Cortex of kidney (tissue), 1 donor: ENCODE results near the gene ACP5.
"Not testable (repeated sequence)": the region's sequence is repeated elsewhere in the genome, so short reads cannot be mapped to it uniquely, and the experiment has no call there.

Experiments used
- DNase-seq: peaks from one replicate; lab custom pipeline; 2025; lab: John Stamatoyannopoulos, UW

The ACP5 gene

DNA sequence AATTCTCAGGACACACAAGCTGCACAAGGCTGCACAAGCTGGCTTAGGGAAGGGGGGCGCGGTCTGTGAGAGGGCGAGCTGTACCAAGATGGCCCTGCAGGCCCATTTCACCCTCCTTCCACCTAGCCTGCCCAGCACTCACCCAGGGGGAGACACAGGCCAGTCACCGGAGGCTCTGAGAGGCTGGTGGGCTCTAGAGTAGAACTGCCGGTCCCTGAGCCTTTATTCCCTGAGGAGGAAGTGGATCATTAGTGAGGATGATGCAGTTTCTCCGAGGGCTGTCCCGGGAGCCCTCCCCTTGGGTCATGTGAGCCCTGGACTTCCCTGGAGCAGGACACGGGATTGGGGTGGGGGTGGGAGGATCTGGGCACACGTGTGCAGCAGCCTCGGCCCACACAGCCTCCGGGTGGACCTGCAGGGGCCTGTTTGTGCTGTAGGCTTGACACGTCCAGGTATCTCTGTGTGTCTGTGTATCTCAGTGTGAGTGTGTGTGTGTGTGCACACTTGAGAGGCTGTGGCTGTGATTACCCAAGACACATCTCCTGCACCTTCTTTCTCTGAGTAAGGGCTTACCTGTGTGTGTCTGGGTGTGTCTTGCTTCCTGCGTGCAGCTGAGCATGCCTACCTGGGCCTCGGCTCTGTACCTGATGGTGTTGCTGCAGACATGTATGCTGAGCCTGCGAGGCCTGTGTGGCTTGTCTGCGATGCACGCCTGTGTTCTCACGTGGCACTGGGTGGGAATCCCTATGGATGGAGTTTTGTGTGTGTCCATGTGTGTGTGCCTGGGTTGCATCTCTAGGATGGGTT is at the start of gene ACP5:
Gene ACP5 (minus strand): TSS at position 195 of the 807 bp plus-strand sequence. CDS start 328 bp downstream, outside the sequence.
- DNase-seq = no peak

DNA sequence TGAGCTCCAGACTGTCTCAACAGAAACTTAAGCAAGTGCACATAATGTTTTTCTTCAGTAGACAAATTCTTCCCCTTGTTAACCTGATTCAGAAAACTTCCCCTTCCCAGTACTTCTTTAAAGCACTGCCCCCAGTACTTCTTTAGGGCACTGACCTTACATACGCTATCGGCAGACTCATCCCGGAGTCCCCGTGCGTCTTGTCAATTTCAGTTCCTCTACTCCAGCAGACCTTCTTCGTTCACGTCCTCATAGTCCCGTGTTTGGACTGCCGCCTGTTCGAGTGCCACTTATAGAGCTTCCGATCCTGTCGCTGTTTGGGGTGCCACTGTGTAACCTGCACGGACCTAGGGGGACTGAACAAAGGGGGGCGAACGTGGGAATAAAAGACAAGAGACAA is 48.8 kb upstream of the ACP5 start:
- no peak for DNase-seq

DNA sequence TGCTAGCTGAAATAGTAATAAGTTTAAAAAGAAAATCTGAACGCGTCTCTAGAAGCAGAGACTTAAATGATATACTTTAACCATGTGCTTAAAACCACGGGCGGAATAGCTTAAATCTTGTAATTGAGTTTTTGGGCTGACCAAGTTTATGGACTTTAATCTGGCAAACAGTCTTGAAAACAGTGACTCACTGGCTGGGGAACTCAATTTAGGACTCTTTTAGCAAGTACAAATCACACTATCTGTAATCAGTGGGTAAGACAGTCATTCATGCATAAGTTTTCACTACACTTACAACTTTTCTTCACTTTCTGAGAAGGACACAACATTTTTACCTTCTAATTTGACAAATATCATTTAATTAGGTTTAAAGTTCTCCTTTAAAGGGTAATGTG is 46.6 kb upstream of the ACP5 start:
- no peak for DNase-seq

DNA sequence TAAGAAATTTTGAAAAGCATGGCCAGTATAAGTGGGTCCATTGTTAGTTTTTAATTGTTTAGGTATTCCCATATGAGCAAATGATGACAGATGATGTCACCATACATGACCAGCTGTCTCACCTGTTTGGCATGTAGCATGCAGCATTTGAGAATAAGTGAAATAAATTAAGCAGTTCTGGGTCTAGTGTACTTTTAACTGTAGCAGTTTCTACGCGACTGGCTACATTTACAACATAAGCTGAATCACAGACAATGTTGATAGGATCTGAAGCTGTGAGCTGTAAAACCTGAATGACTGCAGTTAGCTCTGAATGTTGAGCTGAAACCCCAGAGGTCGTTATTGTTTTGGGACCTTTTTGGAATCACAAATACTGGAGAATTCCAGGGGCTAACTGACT is 45.0 kb upstream of the ACP5 start:
- DNase-seq = not testable (repeated sequence)

DNA sequence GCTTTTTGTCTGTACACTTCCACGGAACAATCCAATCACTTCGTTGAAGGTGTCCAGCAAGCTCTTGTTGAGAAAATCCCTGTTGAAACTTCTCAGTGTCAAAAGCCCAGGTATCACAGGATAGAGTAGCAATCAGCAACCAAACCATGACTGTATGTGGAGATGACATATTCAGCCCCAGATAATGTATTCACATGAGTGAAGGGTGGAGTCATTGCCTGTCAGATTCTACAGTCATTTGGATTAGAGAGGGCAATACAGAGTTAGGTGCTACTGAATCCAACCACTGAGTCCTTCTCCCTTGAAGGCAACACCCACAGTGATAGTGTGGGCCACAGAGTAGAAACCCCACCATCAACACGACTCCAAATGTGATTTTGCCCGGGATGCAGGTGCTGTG is 43.1 kb upstream of the ACP5 start:
- no peak for DNase-seq

DNA sequence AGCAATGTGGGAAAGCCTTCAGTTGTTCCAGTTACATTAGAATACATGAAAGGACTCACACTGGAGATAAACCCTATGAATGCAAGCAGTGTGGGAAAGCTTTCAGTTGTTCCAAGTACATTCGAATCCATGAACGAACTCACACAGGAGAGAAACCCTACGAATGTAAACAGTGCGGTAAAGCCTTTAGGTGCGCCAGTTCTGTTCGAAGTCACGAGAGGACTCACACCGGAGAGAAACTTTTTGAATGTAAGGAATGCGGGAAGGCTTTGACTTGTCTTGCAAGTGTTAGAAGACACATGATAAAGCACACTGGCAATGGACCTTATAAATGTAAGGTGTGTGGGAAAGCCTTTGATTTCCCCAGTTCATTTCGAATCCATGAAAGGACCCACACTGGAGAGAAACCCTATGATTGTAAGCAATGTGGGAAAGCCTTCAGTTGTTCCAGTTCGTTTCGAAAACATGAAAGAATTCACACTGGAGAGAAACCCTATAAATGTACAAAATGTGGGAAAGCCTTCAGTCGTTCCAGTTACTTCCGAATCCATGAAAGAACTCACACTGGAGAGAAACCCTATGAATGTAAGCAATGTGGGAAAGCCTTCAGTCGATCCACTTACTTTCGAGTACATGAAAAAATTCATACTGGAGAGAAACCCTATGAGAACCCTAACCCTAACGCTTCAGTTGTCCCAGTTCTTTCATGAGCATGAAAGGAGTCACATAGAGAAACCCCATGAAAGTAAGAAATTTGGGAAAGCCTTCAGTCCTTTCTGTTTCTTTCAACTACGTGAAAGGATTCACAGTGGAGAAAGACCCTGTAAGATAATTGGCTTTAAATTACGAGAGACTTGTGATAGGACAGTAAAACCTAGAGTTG is 40.0 kb upstream of the ACP5 start:
- DNase-seq = no peak

DNA sequence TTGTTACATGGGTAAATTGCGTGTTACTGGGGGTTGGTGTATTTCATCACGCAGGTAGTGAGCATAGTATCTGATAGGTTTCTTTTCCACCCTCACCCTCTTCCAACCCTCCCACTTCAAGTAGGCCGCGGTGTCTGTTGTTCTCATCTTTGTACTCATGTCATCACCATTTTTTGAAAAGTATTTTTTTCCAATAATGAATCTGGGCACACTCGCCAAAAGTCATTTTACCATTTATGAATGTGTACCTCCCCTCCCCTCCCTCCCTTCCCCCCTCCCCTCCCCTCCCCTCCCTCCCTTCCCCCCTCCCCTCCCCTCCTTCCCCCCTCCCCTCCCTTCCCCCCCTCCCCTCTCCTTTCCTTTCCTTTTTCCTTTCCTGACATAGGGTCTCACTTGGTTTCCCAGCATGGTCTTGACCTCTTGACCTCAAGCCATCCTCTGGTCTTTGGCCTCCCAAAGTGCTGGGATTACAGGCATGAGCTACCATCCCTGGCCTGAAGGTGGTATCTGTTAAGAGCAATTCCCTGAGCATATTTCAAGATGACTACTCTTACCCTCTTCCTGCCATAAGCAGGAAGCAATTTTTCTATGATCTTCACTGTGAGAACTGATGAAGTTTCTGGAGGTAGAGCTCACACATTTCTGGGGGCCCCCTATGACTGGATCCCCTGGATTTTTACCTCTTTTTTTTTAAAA is 35.5 kb upstream of the ACP5 start:
- no peak for DNase-seq

DNA sequence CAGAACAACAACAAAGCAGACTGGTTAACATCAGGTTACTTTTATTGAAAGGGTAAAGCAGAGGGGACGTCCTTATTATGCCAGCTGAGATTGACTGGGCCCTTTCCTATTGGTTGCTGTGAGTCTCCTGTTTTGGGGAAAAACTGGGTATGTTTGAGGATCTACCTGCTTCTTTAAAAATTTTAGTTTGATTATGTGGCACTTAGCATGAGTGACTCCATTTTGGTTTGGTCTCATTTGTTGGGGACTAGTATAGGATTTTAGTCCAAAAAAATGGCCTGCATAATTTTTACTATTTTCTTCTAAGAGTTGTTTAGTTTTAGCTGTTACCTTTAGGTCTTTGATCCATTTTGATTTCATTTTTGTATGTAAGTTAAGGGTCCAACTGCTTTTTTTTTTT is 34.3 kb upstream of the ACP5 start:
- DNase-seq = no peak

DNA sequence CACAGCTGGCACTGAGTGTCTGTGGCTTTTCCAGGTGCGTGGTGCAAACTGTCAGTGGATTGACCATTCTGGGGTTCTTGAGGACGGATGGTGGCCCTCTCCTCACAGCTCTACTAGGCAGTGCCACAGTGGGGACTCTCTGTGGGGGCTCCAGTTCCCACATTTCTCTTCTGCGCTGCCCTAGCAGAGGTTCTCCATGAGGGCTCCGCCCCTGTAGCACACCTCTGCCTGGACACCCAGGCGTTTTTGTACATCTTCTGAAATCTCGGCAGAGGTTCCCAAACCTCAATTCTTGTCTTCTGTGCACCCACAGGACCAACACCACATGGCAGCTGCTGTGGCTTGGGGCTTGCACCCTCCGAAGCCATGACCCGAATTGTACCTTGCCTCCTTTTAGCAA is 29.0 kb upstream of the ACP5 start:
- no peak for DNase-seq

DNA sequence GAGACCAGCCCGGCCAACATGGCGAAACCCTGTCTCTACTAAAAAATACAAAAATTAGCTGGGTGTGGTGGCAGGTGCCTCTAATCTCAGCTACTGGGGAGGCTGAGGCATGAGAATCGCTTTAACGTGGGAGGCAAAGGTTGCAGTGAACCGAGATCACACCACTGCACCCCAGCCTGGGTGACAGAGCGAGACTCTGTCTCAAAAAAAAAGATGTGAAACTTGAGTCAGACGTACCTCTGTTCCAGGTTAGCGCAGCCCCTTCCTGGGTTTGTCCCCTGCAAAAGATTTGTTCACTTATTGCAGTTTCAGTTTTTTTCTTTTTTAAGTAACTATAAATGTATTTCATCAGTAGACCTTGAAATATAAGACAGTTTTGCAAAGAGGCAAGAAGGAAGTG is 22.3 kb upstream of the ACP5 start:
- not testable (repeated sequence) for DNase-seq

DNA sequence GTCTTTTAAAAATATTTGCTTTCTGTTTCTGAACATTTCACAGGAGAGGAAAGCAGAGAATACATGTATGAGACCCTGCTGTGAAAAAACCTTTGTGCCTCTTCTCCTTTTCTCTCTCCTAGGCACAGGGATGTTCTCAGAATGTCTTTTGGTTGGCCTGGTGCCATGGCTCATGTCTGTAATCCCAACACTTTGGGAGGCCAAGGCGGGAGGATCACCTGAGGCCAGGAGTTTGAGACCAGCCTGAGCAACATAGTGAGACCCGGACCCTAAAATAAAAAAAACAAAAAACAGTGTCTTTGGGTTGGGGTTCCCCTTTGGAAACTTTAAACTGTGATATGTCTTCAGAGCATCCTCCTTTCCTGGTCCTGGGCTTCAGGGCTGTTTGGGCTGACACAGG is 21.3 kb upstream of the ACP5 start:
- DNase-seq = no peak

DNA sequence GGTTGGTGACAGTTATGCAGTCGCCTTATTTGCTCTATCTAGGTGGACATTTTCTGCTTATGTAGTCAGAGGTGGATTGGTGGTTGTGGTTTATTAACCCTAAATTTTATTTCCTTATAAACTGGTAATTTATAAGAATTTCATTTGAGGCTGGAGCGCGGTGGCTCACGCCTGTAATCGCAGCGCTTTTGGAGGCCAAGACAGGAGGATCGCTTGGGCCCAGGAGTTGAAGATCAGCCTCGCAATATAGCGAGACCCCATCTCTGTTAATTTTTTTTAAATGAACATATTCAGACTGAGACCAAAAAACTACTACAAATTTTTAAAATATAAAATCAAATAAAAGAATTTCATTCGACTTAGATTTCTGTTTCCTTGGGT is 20.6 kb upstream of the ACP5 start:
- no peak for DNase-seq

DNA sequence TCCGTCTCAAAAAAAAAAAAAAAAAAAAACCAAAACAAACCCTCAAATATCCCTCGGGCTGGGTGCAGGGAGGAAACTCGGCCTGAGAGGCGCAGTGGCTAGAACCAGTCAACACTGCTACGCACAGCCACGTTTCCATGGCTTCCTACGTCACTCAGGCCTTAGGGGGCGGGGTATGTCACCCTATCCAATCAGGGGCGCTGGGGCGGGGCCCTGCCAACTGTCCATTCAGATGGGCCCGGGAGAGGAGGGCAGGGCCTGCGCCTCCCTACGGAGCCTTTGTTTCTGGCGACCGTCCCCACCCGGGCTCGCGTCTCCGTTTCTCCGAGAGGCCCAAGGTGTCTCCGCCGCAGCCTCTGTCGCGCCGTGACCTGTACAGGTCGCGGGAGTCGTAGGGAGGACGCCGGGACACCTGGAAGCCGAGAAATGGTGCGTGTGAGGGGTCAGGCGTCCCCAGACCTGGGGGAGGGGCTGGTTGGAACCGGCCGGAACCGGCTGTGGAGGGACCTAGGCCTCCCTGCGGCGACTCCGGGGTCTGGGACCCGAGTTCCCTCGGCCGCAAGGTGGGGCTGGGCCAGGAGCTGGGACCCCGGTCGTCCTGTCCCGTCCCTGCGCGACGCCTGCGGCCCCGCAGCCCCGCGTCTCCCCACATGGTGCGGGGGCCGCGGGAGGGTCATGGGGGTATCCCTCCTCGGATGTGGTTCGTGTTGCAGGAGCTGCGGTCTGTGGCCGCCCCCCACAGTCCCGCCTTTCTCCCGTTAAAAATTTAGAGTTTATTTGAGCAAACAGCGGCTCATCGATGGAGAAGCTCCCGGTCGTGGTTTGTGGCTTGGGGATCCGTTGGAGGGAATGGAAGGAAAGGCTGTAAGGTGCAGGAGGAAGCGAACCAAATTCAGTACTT is 20.0 kb upstream of the ACP5 start, which contains the start of gene ZNF627:
Gene ZNF627 (plus strand): TSS at position 282 of the 901 bp plus-strand sequence. CDS start 145 bp downstream, at position 427.
- no peak for DNase-seq

DNA sequence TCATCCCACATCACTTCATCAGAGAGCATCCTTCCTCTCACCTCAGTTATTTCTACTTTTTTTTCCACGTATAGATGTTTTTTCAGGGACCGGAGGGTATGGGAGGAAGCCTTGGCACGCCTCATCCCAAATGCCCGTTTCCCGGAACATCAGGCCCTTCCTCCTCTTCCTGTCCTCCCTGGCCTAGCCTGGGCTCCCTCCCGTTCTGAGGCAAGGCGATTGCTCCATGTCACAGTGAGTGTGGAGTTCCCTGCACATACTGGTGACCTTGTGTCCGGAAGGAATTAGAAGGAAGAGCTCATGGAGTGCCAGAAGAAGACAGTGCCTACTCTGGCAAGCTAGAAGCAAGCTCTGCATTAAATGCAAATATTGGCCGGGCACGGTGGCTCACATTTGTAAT is 18.7 kb upstream of the ACP5 start:
- DNase-seq = no peak

DNA sequence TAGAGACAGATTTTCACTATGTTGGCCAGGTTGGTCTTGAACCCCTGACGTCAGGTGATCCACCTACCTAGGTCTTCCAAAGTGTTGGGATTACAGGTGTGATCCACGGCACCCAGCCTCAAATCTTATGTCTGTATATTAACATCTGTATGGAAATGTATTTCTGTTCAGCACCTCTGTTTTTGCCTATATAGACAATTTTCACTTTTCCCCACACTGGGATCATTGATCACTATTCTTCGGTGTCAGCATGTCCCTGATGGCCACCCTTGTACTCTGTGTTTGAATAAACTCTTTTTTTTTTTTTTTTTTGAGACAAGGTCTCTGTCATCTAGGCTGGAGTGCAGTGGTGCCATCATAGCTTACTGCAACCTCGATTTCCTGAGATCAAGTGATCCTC is 16.6 kb upstream of the ACP5 start:
- DNase-seq = no peak

DNA sequence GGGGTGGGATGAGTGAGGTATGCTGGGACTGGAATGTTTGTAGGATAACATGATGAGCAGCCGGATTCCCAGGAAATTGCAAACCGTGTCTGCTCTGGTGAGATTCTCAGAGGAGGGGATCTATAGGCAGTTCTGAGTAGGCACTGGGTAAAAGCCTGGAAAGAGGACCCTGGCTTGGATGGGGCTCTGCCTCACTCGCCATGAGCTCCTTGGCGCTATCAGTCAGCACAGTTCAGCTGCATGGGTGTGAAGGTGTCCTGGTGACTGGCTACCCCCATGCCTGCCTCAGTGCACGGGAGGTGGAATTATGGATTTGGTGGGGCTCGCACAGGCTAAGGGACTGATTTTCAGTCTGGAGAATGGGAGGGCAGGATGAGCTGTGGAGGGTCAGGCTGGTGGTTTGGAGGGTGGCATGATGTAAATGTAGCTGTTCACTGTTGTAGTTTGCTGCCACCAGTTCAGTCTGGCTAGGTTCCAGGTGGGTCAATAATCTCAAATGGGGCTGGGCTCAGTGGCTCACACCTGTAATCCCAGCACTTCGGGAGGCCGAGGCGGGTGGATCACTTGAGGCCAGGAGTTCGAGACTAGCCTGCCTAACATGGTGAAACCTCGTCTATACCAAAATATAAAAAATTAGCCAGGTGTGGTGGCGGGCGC is 10.7 kb upstream of the ACP5 start:
- DNase-seq = no peak

DNA sequence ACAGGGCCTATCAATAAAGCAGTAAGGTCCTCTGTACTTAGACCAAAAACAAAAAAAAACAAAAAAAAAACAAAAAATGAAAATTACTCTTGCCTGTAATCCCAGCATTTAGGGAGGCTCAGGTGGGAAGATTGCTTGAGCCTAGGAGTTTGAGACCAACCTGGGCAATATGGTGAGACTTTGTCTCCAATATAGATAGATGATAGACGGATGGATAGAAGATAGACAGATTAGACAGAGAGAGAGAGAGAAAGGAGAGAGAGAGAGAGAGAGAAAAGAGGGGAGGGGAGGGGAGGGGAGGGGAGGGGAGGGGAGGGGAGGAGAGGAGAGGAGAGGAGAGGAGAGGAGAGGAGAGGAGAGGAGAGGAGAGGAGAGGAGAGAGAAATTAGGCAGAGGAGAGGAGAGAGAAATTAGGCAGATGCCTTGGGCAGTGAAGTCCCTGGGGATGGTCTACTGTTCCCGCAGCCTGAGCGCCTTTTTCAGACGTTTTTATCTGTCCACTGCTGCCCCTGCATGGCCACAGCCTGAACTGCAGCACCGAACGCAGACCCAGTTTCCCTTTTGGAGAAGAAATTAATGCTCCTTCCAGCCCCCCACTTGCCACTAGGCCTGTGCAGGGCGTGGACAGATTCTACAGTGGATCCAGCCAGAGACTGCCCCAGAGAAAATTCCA is 10.0 kb upstream of the ACP5 start:
- DNase-seq = no peak

DNA sequence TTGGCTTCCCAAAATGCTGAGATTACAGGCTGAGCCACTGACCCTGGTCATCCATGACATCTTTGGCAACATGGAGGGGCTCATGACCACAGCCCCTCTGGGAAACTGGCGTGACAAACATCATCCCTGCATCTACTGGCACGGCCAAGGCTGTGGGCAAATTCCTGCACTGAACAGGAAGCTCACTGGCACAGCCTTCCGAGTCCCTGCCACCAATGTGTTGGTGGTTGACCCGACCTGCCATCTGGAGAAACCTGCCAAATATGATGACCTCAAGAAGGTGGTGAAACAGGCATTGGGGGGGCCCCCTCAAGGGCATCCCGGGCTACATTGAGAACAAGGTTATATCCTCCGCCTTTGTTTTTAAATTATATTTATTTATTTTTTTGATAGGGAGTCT is 8.9 kb upstream of the ACP5 start:
- no peak for DNase-seq

DNA sequence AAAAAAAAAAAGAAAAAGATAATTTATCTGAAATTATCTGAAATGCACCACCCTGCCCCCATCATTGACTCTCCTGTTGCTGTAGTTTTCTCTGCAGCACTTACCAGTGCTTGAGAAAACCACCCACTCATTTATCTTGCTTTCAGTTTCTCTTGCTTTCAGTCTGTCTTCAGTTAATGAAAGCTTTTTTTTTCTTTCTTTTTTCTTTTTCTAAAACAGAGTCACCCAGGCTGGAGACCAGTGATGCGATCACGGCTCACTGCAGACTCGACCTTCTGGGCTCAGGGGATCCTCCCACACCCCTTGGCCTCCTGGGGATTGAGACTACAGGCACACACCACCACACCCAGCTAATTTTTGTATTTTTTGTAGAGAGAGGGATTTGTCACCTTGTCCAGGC is 4.3 kb upstream of the ACP5 start:
- no peak for DNase-seq

DNA sequence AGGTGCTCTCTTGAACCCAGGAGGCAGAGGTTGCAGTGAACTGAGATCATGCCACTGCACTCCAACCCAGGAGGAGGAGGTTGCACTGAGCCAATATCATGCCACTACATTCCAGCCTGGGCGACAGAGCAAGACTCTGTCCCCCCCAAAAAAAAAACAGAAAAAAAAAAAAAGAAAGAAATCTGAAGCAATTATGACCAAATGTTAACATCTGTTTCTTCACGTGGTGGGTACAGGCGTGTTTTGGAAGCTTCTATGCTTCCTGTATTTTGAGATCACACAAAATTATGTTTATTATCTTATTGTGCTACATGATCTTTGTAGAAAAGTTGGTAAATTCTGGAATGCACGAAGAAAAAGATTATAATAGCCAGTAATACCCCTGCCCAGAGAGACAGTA is 2.7 kb upstream of the ACP5 start:
- no peak for DNase-seq
